Neuronal stem cell (in vitro differentiated cells): ENCODE results near the gene RIN3.

Source experiments
- DNase-seq: peaks from one replicate; pipeline ENCODE4 v3.0.0-alpha.2; 2013; ENCODE audit warnings: low spot score
- H2AFZ ChIP-seq: one replicate; pipeline ENCODE4 v1.6.1; 2013; ENCODE audit warnings: mild to moderate bottlenecking, low read length, inconsistent platforms
- H2AK5ac ChIP-seq: 2 replicates; pipeline ENCODE4 v1.6.1; 2013; ENCODE audit warnings: low read depth, mild to moderate bottlenecking, inconsistent platforms, low read length, moderate library complexity, mixed read lengths
- H2BK120ac ChIP-seq: 2 replicates; pipeline ENCODE4 v1.6.1; 2013; ENCODE audit warnings: low read depth, mild to moderate bottlenecking, inconsistent platforms, low read length, moderate library complexity, mixed read lengths
- H2BK12ac ChIP-seq: one replicate; pipeline ENCODE4 v1.6.1; 2013; ENCODE audit warnings: low read length, inconsistent platforms
- H2BK15ac ChIP-seq: 2 replicates; pipeline ENCODE4 v1.6.1; 2013; ENCODE audit warnings: mild to moderate bottlenecking, low read length, inconsistent platforms, mixed read lengths
- H2BK5ac ChIP-seq: one replicate; pipeline ENCODE4 v1.6.1; 2013; ENCODE audit warnings: inconsistent platforms, mild to moderate bottlenecking, low read length, moderate library complexity
- H3K14ac ChIP-seq: one replicate; pipeline ENCODE4 v1.6.1; 2013; ENCODE audit warnings: low read length, inconsistent platforms
- H3K18ac ChIP-seq: 2 replicates; pipeline ENCODE4 v1.6.1; 2013; ENCODE audit warnings: low read length, inconsistent platforms
- H3K23ac ChIP-seq: 2 replicates; pipeline ENCODE4 v1.6.1; 2013; ENCODE audit warnings: low read depth, mild to moderate bottlenecking, mixed read lengths, low read length, inconsistent platforms; ENCODE audit not compliant: poor library complexity
- H3K27ac ChIP-seq: replicated peaks from 3 replicates; pipeline ENCODE4 v1.5.1; 2013; ENCODE audit warnings: low read length, inconsistent platforms
- H3K27me3 ChIP-seq, 3 experiments: 2 replicates each; pipeline ENCODE4 v1.6.1; 2013; ENCODE audit warnings: low read length in 3 of 3, mild to moderate bottlenecking in 2 of 3, inconsistent platforms in 1 of 3, low read depth in 1 of 3, mixed read lengths in 1 of 3, moderate library complexity in 1 of 3; ENCODE audit not compliant: control insufficient read depth in 3 of 3, insufficient read depth in 3 of 3
- H3K36me3 ChIP-seq, 2 donors: replicated peaks in 1 of 2; 2 replicates each; pipeline ENCODE4 v1.6.1; 2013; ENCODE audit warnings: low read length in 2 of 2; ENCODE audit not compliant: control insufficient read depth in 2 of 2, insufficient read depth in 2 of 2
- H3K4ac ChIP-seq: 2 replicates; pipeline ENCODE4 v1.6.1; 2013; ENCODE audit warnings: inconsistent platforms, mild to moderate bottlenecking, low read length, moderate library complexity
- H3K4me1 ChIP-seq, 2 donors: 1 replicate in 1 of 2; 2 replicates in 1 of 2; pipeline ENCODE4 v1.6.1; 2013; ENCODE audit warnings: low read length in 2 of 2, low read depth in 1 of 2; ENCODE audit not compliant: control insufficient read depth in 2 of 2, insufficient read depth in 1 of 2
- H3K4me2 ChIP-seq: one replicate; pipeline ENCODE4 v1.6.1; 2013; ENCODE audit warnings: mild to moderate bottlenecking, low read length, inconsistent platforms; ENCODE audit not compliant: insufficient read depth, poor library complexity, severe bottlenecking
- H3K4me3 ChIP-seq, 2 donors: 2 replicates each; pipeline ENCODE4 v1.5.1; 2013; ENCODE audit warnings: low read length in 2 of 2, mild to moderate bottlenecking in 2 of 2, inconsistent platforms in 1 of 2, moderate library complexity in 1 of 2
- H3K79me1 ChIP-seq: one replicate; pipeline ENCODE4 v1.6.1; 2013; ENCODE audit warnings: low read depth, mild to moderate bottlenecking, inconsistent platforms, low read length, moderate library complexity
- H3K9ac ChIP-seq: one replicate; pipeline ENCODE4 v1.6.1; 2013; ENCODE audit warnings: mild to moderate bottlenecking, low read depth, low read length, inconsistent platforms; ENCODE audit not compliant: poor library complexity
- H3K9me3 ChIP-seq, 2 donors: replicated peaks in 1 of 2; 2 replicates each; pipeline versions ENCODE3 to v1.6.1; 2013; ENCODE audit warnings: low read length in 2 of 2, mild to moderate bottlenecking in 2 of 2, inconsistent platforms in 1 of 2, low read depth in 1 of 2, mixed read lengths in 1 of 2, moderate library complexity in 1 of 2; ENCODE audit not compliant: control insufficient read depth in 2 of 2, insufficient read depth in 1 of 2
- H4K8ac ChIP-seq: one replicate; pipeline ENCODE4 v1.6.1; 2013; ENCODE audit warnings: low read depth, mild to moderate bottlenecking, inconsistent platforms, low read length, moderate library complexity
- H4K91ac ChIP-seq: one replicate; pipeline ENCODE4 v1.6.1; 2013; ENCODE audit warnings: low read length, low read depth, mild to moderate bottlenecking, inconsistent platforms; ENCODE audit not compliant: poor library complexity
- WGBS, 2 donors: extraction: QIAGEN DNeasy Blood & Tissue Kit; methylation state at CpG; one replicate each; pipeline ENCODE4 v1.1.7; 2013; ENCODE audit warnings: missing lambda C conversion rate in 2 of 2, mixed read lengths in 1 of 2; ENCODE audit not compliant: insufficient read length in 2 of 2, insufficient replicate concordance in 1 of 2; ENCODE audit errors: extremely low coverage in 2 of 2; 5-methylcytosine and 5-hydroxymethylcytosine counted together

The RIN3 gene

GRCh38 chr14:92556863-92557543 is 43.4 kb downstream of the RIN3 start:
- no peak overlapping the region for H2BK120ac ChIP-seq
- no peak overlapping the region for H4K91ac ChIP-seq
- no peak overlapping the region for H2BK15ac ChIP-seq
- no peak overlapping the region for H3K4ac ChIP-seq
- H3K79me1 ChIP-seq = no peaks in the 10 kb centered on the region
- no peak overlapping the region for H2AFZ ChIP-seq
- H2BK12ac ChIP-seq = no peak overlapping the region
- H3K9me3 ChIP-seq = no peaks in the 10 kb centered on the region
- H2AK5ac ChIP-seq = no peak overlapping the region
- WGBS, 2 donors = no CpG with 5 or more reads among the region's 16 CpGs
- H3K4me2 ChIP-seq = no peak overlapping the region
- no peaks in the 10 kb centered on the region for H3K27me3 ChIP-seq
- H3K18ac ChIP-seq = no peak overlapping the region
- peaks cover 0 to 1% of the 10 kb centered on the region in 2 donors for H3K4me1 ChIP-seq
- H3K4me3 ChIP-seq = no peak overlapping the region
- no peak overlapping the region for H2BK5ac ChIP-seq
- DNase-seq = no peak
- H3K14ac ChIP-seq = no peak overlapping the region
- H3K9ac ChIP-seq = peak overlapping the region; percentile 53
- H3K27ac ChIP-seq = no peak overlapping the region
- no peak overlapping the region for H3K23ac ChIP-seq
- H3K36me3 ChIP-seq = peaks cover 0 to 13% of the 10 kb centered on the region in 2 donors
- no peak overlapping the region for H4K8ac ChIP-seq

GRCh38 chr14:92557544-92557912 is 43.9 kb downstream of the RIN3 start:
- Histone ChIP-seq H3K4me1 (peaks cover 0 to 1% of the 10 kb centered on the region in 2 donors), H3K4me2 (no peak overlapping the region), H3K79me1 (no peaks in the 10 kb centered on the region), H2BK120ac (no peak overlapping the region), H3K27me3 (no peaks in the 10 kb centered on the region), H3K14ac (no peak overlapping the region), H4K91ac (no peak overlapping the region), H3K4me3 (no peak overlapping the region), H3K9ac (peak overlapping the region; percentile 53), H2AK5ac (no peak overlapping the region), H3K4ac (no peak overlapping the region), H3K23ac (no peak overlapping the region), H3K9me3 (no peaks in the 10 kb centered on the region), H3K36me3 (peaks cover 0 to 13% of the 10 kb centered on the region in 2 donors), H2BK15ac (no peak overlapping the region), H2BK5ac (no peak overlapping the region), H2BK12ac (no peak overlapping the region), H3K18ac (no peak overlapping the region), H3K27ac (no peak overlapping the region), H4K8ac (no peak overlapping the region), H2AFZ (no peak overlapping the region)
- WGBS, 2 donors = no CpG with 5 or more reads among the region's 4 CpGs
- DNase-seq = no peak

- H3K27ac ChIP-seq = no peak overlapping the region
- WGBS, 2 donors = no CpG with 5 or more reads among the region's 1 CpG
- H2AFZ ChIP-seq = no peak overlapping the region
- no peak overlapping the region for H4K91ac ChIP-seq
- H3K14ac ChIP-seq = no peak overlapping the region
- H3K4me1 ChIP-seq = no peaks in the 10 kb centered on the region
- no peak overlapping the region for H3K4ac ChIP-seq
- no peak overlapping the region for H3K4me3 ChIP-seq
- H2AK5ac ChIP-seq = no peak overlapping the region
- no peak overlapping the region for H2BK120ac ChIP-seq
- no peak overlapping the region for H2BK12ac ChIP-seq
- no peak overlapping the region for H4K8ac ChIP-seq
- no peak overlapping the region for H3K23ac ChIP-seq
- no peak overlapping the region for H2BK5ac ChIP-seq
- H3K9me3 ChIP-seq = no peaks in the 10 kb centered on the region
- H3K9ac ChIP-seq = no peak overlapping the region
- no peak for DNase-seq
- no peaks in the 10 kb centered on the region for H3K27me3 ChIP-seq
- no peaks in the 10 kb centered on the region for H3K79me1 ChIP-seq
- no peak overlapping the region for H3K4me2 ChIP-seq
- no peak overlapping the region for H2BK15ac ChIP-seq
- no peak overlapping the region for H3K18ac ChIP-seq
- H3K36me3 ChIP-seq = peaks cover 0 to 13% of the 10 kb centered on the region in 2 donors
Measured at GRCh38 chr14:92558319-92558718, 44.7 kb downstream of the RIN3 start.

- Histone ChIP-seq H3K14ac (no peak overlapping the region), H2AFZ (no peak overlapping the region), H3K23ac (no peak overlapping the region), H3K36me3 (peaks cover 0 to 13% of the 10 kb centered on the region in 2 donors), H3K27me3 (no peaks in the 10 kb centered on the region), H3K18ac (no peak overlapping the region), H2BK15ac (no peak overlapping the region), H3K4me2 (no peak overlapping the region), H2BK5ac (no peak overlapping the region), H2AK5ac (no peak overlapping the region), H3K9me3 (no peaks in the 10 kb centered on the region), H3K9ac (no peak overlapping the region), H4K8ac (no peak overlapping the region), H3K4me1 (no peaks in the 10 kb centered on the region), H3K4ac (no peak overlapping the region), H3K4me3 (no peak overlapping the region), H3K27ac (no peak overlapping the region), H2BK12ac (no peak overlapping the region), H4K91ac (no peak overlapping the region), H3K79me1 (no peaks in the 10 kb centered on the region), H2BK120ac (no peak overlapping the region)
- no CpG with 5 or more reads among the region's 4 CpGs for WGBS, 2 donors
- DNase-seq = no peak
Measured at GRCh38 chr14:92559486-92559885, 45.9 kb downstream of the RIN3 start.
